Liver (tissue), 3 donors: ENCODE measurements around the gene TCF7L2.

Experiments used
- HNF4G ChIP-seq: IDR thresholded peaks from 2 replicates; pipeline ENCODE4 v1.6.1; 2016; ENCODE audit warnings: antibody characterized with exemption
- TAF1 ChIP-seq: conservative IDR thresholded peaks from 2 replicates; pipeline ENCODE4 v1.6.1; 2016; ENCODE audit warnings: antibody characterized with exemption, mild to moderate bottlenecking
- TF ChIP-seq, protein P1 (sequence below): fragments of 150-350 bp; IDR thresholded peaks from 2 replicates; pipeline ENCODE4 v1.5.1; 2017; ENCODE audit warnings: improper control_type of control experiment, low read depth, low read length; ENCODE audit not compliant: missing input control
- donor health status: healthy.
- donor health status: healthy.

DNA sequence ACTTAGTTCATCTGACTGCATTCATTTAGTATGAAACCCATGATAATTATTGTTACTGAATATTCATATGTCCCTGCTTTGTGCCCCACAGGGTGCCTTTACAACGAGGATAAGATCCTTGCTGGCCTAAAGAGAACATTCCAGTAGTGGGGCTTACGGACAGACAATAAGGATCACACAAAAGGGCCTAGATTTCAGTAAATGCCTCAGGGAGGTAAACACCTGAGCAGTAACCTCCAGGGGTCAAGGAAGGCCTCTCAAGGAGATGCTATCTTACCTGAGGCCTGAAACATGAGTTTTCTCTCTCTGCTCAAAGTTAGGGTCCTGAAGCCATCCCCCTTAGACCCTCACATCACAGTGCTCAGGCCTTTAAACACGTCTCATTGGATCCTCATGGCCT lies 228.7 kb downstream of the TCF7L2 start:
- TF ChIP-seq, protein P1, sequence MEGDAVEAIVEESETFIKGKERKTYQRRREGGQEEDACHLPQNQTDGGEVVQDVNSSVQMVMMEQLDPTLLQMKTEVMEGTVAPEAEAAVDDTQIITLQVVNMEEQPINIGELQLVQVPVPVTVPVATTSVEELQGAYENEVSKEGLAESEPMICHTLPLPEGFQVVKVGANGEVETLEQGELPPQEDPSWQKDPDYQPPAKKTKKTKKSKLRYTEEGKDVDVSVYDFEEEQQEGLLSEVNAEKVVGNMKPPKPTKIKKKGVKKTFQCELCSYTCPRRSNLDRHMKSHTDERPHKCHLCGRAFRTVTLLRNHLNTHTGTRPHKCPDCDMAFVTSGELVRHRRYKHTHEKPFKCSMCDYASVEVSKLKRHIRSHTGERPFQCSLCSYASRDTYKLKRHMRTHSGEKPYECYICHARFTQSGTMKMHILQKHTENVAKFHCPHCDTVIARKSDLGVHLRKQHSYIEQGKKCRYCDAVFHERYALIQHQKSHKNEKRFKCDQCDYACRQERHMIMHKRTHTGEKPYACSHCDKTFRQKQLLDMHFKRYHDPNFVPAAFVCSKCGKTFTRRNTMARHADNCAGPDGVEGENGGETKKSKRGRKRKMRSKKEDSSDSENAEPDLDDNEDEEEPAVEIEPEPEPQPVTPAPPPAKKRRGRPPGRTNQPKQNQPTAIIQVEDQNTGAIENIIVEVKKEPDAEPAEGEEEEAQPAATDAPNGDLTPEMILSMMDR = no peak
- no peak for TF ChIP-seq TAF1
- TF ChIP-seq HNF4G = no peak
